ENCODE results near the gene GSK3A.

- TF ChIP-seq, protein P1, sequence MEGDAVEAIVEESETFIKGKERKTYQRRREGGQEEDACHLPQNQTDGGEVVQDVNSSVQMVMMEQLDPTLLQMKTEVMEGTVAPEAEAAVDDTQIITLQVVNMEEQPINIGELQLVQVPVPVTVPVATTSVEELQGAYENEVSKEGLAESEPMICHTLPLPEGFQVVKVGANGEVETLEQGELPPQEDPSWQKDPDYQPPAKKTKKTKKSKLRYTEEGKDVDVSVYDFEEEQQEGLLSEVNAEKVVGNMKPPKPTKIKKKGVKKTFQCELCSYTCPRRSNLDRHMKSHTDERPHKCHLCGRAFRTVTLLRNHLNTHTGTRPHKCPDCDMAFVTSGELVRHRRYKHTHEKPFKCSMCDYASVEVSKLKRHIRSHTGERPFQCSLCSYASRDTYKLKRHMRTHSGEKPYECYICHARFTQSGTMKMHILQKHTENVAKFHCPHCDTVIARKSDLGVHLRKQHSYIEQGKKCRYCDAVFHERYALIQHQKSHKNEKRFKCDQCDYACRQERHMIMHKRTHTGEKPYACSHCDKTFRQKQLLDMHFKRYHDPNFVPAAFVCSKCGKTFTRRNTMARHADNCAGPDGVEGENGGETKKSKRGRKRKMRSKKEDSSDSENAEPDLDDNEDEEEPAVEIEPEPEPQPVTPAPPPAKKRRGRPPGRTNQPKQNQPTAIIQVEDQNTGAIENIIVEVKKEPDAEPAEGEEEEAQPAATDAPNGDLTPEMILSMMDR (conservative IDR thresholded peaks at IDR 0.05; ENCODE audit: low read depth, low read length): peak; percentile 36; the same call in 1 of the 2 replicates
- TF ChIP-seq EZH2 (IDR thresholded peaks at IDR 0.05; ENCODE audit: borderline replicate concordance, low read depth, low read length, poor library complexity, severe bottlenecking): no peak
Observed at GRCh38 chr19:42219812-42220750, 22.3 kb downstream of the GSK3A start, which contains the start of gene ZNF526.
